KMS-11 (cell line): ENCODE measurements around the gene SLC22A2.

Experiments
- H2AFZ ChIP-seq: fragments of 200-600 bp; sonication (generic); 2 replicates; pipeline ENCODE4 v1.6.1; 2016; ENCODE audit warnings: antibody characterized with exemption, mixed run types, low read depth
- H3K27ac ChIP-seq: fragments of 200-600 bp; sonication (generic); 2 replicates; pipeline ENCODE4 v1.6.1; 2016; ENCODE audit warnings: mild to moderate bottlenecking, mixed run types
- H3K27me3 ChIP-seq: fragments of 200-600 bp; sonication (generic); 2 replicates; pipeline ENCODE4 v1.6.1; 2017; ENCODE audit warnings: mild to moderate bottlenecking, low read depth, mixed run types, moderate library complexity; ENCODE audit not compliant: insufficient read depth
- H3K36me3 ChIP-seq: fragments of 200-600 bp; sonication (generic); 2 replicates; pipeline ENCODE4 v1.6.1; 2017; ENCODE audit warnings: mild to moderate bottlenecking, mixed run types; ENCODE audit not compliant: insufficient read depth
- H3K4me1 ChIP-seq: fragments of 200-600 bp; sonication (generic); 2 replicates; pipeline ENCODE4 v1.6.1; 2016; ENCODE audit warnings: mild to moderate bottlenecking, low read depth, mixed run types; ENCODE audit not compliant: poor library complexity, severe bottlenecking
- H3K4me2 ChIP-seq: fragments of 200-600 bp; sonication (generic); 2 replicates; pipeline ENCODE4 v1.7.0; 2016; ENCODE audit warnings: mild to moderate bottlenecking, mixed run types
- H3K4me3 ChIP-seq: fragments of 200-600 bp; sonication (generic); IDR thresholded peaks from 2 replicates; pipeline ENCODE4 v1.6.1; 2017; ENCODE audit warnings: low read depth, low read length, mixed read lengths; ENCODE audit not compliant: insufficient read depth
- H3K79me2 ChIP-seq: fragments of 200-600 bp; sonication (generic); 2 replicates; pipeline ENCODE4 v1.6.1; 2016; ENCODE audit warnings: low read depth, mixed run types; ENCODE audit not compliant: insufficient read depth
- H3K9ac ChIP-seq: fragments of 200-600 bp; sonication (generic); 2 replicates; pipeline ENCODE4 v1.6.1; 2016; ENCODE audit warnings: mild to moderate bottlenecking, mixed run types
- H4K20me1 ChIP-seq: fragments of 200-600 bp; sonication (generic); 2 replicates; pipeline ENCODE4 v1.6.1; 2016; ENCODE audit warnings: mild to moderate bottlenecking, mixed run types; ENCODE audit not compliant: insufficient read depth
- TF ChIP-seq, protein P1 (sequence below): fragments of 200-600 bp; sonication (generic); conservative IDR thresholded peaks from 2 replicates; pipeline ENCODE4 v1.6.1; 2017; ENCODE audit warnings: low read depth, mild to moderate bottlenecking, antibody characterized with exemption, low read length, moderate library complexity, mixed read lengths

The SLC22A2 gene

DNA sequence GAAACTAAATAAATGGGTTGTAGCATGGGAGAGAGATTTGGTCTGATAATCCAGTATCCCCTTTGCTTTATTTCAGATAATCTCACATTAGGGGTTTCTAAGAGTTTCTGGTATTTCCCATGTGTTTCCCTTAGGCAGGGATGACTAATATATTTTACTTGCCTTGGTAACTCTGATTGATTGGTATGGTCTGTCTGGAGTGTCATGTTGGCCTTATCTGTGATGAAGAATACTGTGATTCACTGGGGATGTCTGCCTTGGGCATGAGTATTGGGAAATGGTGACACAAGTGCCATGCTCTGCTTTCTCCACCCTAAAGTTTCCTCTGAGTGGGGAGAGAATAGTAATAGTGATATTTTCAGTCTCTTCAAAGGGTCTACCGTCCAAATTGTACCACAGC lies 10.1 kb downstream of the SLC22A2 start:
- H3K36me3 ChIP-seq, result no peaks in the 10 kb centered on the region
- no peaks in the 10 kb centered on the region for H4K20me1 ChIP-seq
- no peaks in the 10 kb centered on the region for H3K79me2 ChIP-seq
- H3K27ac ChIP-seq, result no peak overlapping the region
- no peak overlapping the region for H2AFZ ChIP-seq
- TF ChIP-seq, protein P1, sequence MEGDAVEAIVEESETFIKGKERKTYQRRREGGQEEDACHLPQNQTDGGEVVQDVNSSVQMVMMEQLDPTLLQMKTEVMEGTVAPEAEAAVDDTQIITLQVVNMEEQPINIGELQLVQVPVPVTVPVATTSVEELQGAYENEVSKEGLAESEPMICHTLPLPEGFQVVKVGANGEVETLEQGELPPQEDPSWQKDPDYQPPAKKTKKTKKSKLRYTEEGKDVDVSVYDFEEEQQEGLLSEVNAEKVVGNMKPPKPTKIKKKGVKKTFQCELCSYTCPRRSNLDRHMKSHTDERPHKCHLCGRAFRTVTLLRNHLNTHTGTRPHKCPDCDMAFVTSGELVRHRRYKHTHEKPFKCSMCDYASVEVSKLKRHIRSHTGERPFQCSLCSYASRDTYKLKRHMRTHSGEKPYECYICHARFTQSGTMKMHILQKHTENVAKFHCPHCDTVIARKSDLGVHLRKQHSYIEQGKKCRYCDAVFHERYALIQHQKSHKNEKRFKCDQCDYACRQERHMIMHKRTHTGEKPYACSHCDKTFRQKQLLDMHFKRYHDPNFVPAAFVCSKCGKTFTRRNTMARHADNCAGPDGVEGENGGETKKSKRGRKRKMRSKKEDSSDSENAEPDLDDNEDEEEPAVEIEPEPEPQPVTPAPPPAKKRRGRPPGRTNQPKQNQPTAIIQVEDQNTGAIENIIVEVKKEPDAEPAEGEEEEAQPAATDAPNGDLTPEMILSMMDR, result no peak
- no peaks in the 10 kb centered on the region for H3K27me3 ChIP-seq
- no peak overlapping the region for H3K4me3 ChIP-seq
- H3K4me1 ChIP-seq, result peaks cover 4% of the 10 kb centered on the region
- no peak overlapping the region for H3K4me2 ChIP-seq
- no peak overlapping the region for H3K9ac ChIP-seq

DNA sequence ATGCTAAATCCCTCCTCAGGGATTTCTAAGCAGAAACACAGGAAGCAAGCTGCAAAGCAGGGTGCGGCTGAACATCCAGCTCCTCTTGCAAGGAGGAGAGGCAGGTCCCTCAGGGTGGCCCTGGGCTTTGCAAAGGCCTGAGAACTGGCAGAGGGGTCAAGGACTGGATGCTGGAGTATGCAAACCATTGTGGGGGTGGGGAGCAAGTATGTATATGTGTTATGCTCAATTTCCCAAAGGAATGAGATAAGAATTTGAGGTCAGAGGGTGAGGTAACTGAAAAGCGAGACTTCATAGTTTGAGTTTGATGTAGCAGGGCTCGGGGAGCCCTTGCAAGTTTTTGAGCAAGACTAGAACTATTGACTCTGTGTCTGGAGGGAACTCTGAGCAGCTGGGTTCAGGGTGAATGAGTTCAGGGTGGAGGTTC lies 11.2 kb downstream of the SLC22A2 start:
- Histone ChIP-seq H3K4me1 (no peaks in the 10 kb centered on the region), H3K36me3 (no peaks in the 10 kb centered on the region), H3K27me3 (no peaks in the 10 kb centered on the region), H3K9ac (no peak overlapping the region), H3K27ac (no peak overlapping the region), H3K4me3 (no peak overlapping the region), H4K20me1 (no peaks in the 10 kb centered on the region), H3K79me2 (no peaks in the 10 kb centered on the region), H2AFZ (no peak overlapping the region), H3K4me2 (no peak overlapping the region)
- TF ChIP-seq, protein P1, result no peak

DNA sequence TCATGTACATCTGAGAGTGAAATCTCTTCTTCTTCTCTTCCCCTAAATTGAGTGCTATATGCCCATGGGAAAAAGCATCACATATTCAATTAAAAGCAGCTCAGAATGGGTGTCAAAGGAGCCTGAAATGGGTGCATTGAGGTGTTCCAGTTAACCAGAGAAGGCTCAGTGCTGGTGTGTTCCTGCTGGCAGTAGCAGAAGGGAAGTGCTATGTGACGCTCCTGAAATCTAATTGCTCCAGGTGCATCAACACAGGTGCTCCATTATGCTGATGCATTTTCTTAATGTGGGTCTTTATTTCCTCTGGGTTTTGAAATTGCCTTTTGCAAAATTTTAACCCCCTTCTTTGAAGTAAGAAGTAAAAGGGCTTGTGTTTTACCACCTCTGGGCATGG lies 17.9 kb downstream of the SLC22A2 start:
- Histone ChIP-seq H3K4me2 (no peak overlapping the region), H3K9ac (no peak overlapping the region), H3K4me3 (no peak overlapping the region), H3K27me3 (no peaks in the 10 kb centered on the region), H3K36me3 (no peaks in the 10 kb centered on the region), H3K27ac (no peak overlapping the region), H2AFZ (no peak overlapping the region), H3K4me1 (no peaks in the 10 kb centered on the region), H3K79me2 (no peaks in the 10 kb centered on the region), H4K20me1 (no peaks in the 10 kb centered on the region)
- TF ChIP-seq, protein P1, result no peak

DNA sequence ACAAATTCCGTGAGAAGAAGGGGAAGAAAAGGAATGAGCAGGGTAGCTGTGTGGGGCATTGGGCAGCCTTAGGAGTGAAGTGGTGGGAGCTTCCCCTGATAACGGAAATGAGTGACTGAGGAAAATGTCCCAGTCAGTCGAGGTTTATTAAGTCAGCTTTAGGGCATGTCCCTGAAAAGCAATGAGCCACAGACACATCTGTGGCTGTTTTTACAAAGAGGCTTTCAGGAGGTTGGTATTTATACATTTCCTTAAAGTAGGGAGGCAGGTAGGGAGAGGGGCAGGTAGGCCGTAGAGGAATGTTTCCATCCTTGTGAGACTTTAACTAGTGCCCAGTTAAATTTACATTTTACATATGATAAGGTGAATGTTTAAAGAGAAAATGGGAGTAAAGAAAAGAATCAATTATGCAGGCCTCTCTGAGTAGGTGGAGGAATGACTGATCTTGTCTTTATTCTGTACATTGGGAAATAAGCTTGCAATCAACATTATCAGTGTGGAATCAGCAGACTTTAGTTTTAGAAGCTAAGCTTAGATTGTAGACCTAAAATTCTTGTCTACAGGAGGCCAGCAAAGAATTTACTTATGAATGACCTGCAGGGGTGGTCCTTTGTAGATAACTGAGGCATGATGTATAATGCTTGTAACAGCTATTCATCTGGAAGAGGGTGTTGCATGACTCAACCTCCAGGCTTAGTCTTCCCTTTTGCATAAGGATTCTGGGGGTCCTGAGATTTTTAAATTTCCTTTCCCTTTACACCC lies 18.5 kb downstream of the SLC22A2 start:
- Histone ChIP-seq H3K4me3 (no peak overlapping the region), H3K27ac (no peak overlapping the region), H3K4me1 (no peaks in the 10 kb centered on the region), H3K79me2 (no peaks in the 10 kb centered on the region), H3K36me3 (no peaks in the 10 kb centered on the region), H3K4me2 (no peak overlapping the region), H3K27me3 (no peaks in the 10 kb centered on the region), H2AFZ (no peak overlapping the region), H3K9ac (no peak overlapping the region), H4K20me1 (no peaks in the 10 kb centered on the region)
- TF ChIP-seq, protein P1, result no peak
